Smooth muscle cell (in vitro differentiated cells): Measurements from ENCODE around the gene TRAPPC10. TPM values are rescaled to one million over a fixed set of nuclear protein-coding genes. Genes with fewer than 3 reads are reported as not detected.

Source experiments
- DNase-seq: peaks from one replicate; lab custom pipeline; 2025; ENCODE audit not compliant: unreplicated experiment; lab: John Stamatoyannopoulos, UW
- H2AFZ ChIP-seq: fragments of 200-600 bp; sonication (generic); 2 replicates; pipeline ENCODE4 v1.6.0; 2016; ENCODE audit warnings: antibody characterized with exemption, low read depth, mild to moderate bottlenecking
- H3F3A ChIP-seq: fragments of 200-600 bp; sonication (generic); 2 replicates; pipeline ENCODE4 v1.6.0; 2017; ENCODE audit warnings: antibody characterized with exemption, low read depth
- H3K27ac ChIP-seq: fragments of 200-600 bp; sonication (generic); 2 replicates; pipeline ENCODE4 v1.5.1; 2016; ENCODE audit warnings: low read depth, mild to moderate bottlenecking
- H3K27me3 ChIP-seq: fragments of 200-600 bp; sonication (generic); 2 replicates; pipeline ENCODE4 v1.6.1; 2016; ENCODE audit warnings: low read depth, mild to moderate bottlenecking
- H3K36me3 ChIP-seq: fragments of 200-600 bp; sonication (generic); 2 replicates; pipeline ENCODE4 v1.5.1; 2016; ENCODE audit warnings: low read depth
- H3K4me1 ChIP-seq: fragments of 200-600 bp; sonication (generic); 2 replicates; pipeline ENCODE4 v1.5.1; 2016; ENCODE audit warnings: low read depth
- H3K4me2 ChIP-seq: fragments of 200-600 bp; sonication (generic); 2 replicates; pipeline ENCODE4 v1.6.0; 2016; ENCODE audit warnings: mild to moderate bottlenecking
- H3K4me3 ChIP-seq: fragments of 200-600 bp; sonication (generic); 2 replicates; pipeline ENCODE4 v1.5.1; 2016; ENCODE audit warnings: mild to moderate bottlenecking
- H3K79me2 ChIP-seq: fragments of 200-600 bp; sonication (generic); 2 replicates; pipeline ENCODE4 v1.6.0; 2016; ENCODE audit warnings: low read depth, mild to moderate bottlenecking
- H3K9ac ChIP-seq: fragments of 200-600 bp; sonication (generic); 2 replicates; pipeline ENCODE4 v1.6.0; 2016; ENCODE audit warnings: low read depth
- H3K9me3 ChIP-seq: fragments of 200-600 bp; sonication (generic); replicated peaks from 2 replicates; pipeline ENCODE4 v1.5.1; 2016; ENCODE audit warnings: low read depth
- H4K20me1 ChIP-seq: fragments of 200-600 bp; sonication (generic); 2 replicates; pipeline ENCODE4 v1.6.0; 2016; ENCODE audit warnings: low read depth
- CTCF ChIP-seq: fragments of 200-600 bp; sonication (generic); IDR thresholded peaks from 2 replicates; pipeline ENCODE4 v1.5.1; 2017; ENCODE audit warnings: borderline replicate concordance, mild to moderate bottlenecking, antibody characterized with exemption; ENCODE audit not compliant: insufficient read depth, poor library complexity, severe bottlenecking
- WGBS: methylation state at CpG from one replicate; pipeline ENCODE4 v1.1.7; 2016; ENCODE audit warnings: low lambda C conversion rate; 5-methylcytosine and 5-hydroxymethylcytosine counted together
- polyA plus RNA-seq: library from polyadenylated mRNA; unstranded; fragments of >200 nt; fragmentation: Nextera tagmentation; extraction: Ambion mirVana; gene quantifications from 2 replicates; pipeline ENCODE4 v1.2.1, GENCODE V29; 2016
- total RNA-seq: library from RNA; depleted of rRNA; stranded (reverse); fragments of >200 nt; gene quantifications from 2 replicates; pipeline ENCODE4 v1.2.3, GENCODE V29; 2014

TRAPPC10 gene
- total and polyA plus RNA-seq, 2 experiments from 2014 or later = 7.9 to 16.9 TPM

- Histone ChIP-seq H3K36me3 (no peaks in the 10 kb centered on the region), H3K9ac (no peak overlapping the region), H3K27ac (peak overlapping the region; percentile 11), H3K27me3 (no peaks in the 10 kb centered on the region), H3K79me2 (peaks cover 99% of the 10 kb centered on the region), H4K20me1 (peaks cover 98% of the 10 kb centered on the region), H2AFZ (no peak overlapping the region), H3K4me3 (no peak overlapping the region), H3K9me3 (no peaks in the 10 kb centered on the region), H3F3A (no peaks in the 10 kb centered on the region), H3K4me2 (no peak overlapping the region), H3K4me1 (peaks cover 4% of the 10 kb centered on the region)
- no peak for TF ChIP-seq CTCF
- DNase-seq = no peak
- 89% methylated on average over 9 of the region's 9 CpGs for WGBS
Observed at GRCh38 chr21:44017601-44018000, 5.5 kb downstream of the TRAPPC10 start.

GRCh38 chr21:44018127-44018526, 6.0 kb downstream of the TRAPPC10 start:
- Histone ChIP-seq H3F3A (no peaks in the 10 kb centered on the region), H3K4me1 (peaks cover 3% of the 10 kb centered on the region), H3K9me3 (no peaks in the 10 kb centered on the region), H3K9ac (no peak overlapping the region), H3K27me3 (no peaks in the 10 kb centered on the region), H3K4me3 (no peak overlapping the region), H3K4me2 (no peak overlapping the region), H3K79me2 (peaks cover 98% of the 10 kb centered on the region), H4K20me1 (peaks cover 98% of the 10 kb centered on the region), H3K36me3 (no peaks in the 10 kb centered on the region), H2AFZ (no peak overlapping the region), H3K27ac (peak overlapping the region; percentile 11)
- DNase-seq = no peak
- TF ChIP-seq CTCF = no peak
- WGBS = 94% methylated on average over 5 of the region's 5 CpGs

- 80% methylated on average over 10 of the region's 10 CpGs for WGBS
- no peak overlapping the region for H3K9ac ChIP-seq
Observed at GRCh38 chr21:44018813-44019567, 6.9 kb downstream of the TRAPPC10 start.

More at GRCh38 chr21:44018813-44019567, 6.9 kb downstream of the TRAPPC10 start:
- Histone ChIP-seq H3K4me3 (no peak overlapping the region), H3K9me3 (no peaks in the 10 kb centered on the region), H3K79me2 (peaks cover 98% of the 10 kb centered on the region), H4K20me1 (peaks cover 98% of the 10 kb centered on the region), H3K4me2 (no peak overlapping the region), H3F3A (peaks cover under 1% of the 10 kb centered on the region), H3K27me3 (no peaks in the 10 kb centered on the region), H2AFZ (no peak overlapping the region), H3K4me1 (no peaks in the 10 kb centered on the region), H3K27ac (no peak overlapping the region), H3K36me3 (no peaks in the 10 kb centered on the region)
- DNase-seq = no peak
- no peak for TF ChIP-seq CTCF
